IMR-90 (cell line): ENCODE data around the gene ACIN1. TPM values are rescaled to one million over a fixed set of nuclear protein-coding genes. Genes with fewer than 3 reads are reported as not detected.
A peak's percentile ranks its signal among the peaks of the same experiment; 100 is the strongest.

Experiments
- ATAC-seq: fragments of 200-7000 bp; cut with Tn5 transposase; 2 replicates; pipeline ENCODE4 v1.9.1; 2020; ENCODE audit warnings: low read depth, mild to moderate bottlenecking, moderate library complexity
- BruUV-seq: library from RNA; stranded (reverse); fragments of 400-500 nt; replicated peaks from 2 replicates; lab custom pipeline; 2021; lab: Mats Ljungman, UMichigan
- CTCF ChIA-PET: fragments of 300-600 bp; formaldehyde crosslinking; extraction: SDS; loops from one replicate; lab custom pipeline; 2021; ENCODE audit warnings: antibody characterized with exemption; lab: Yijun Ruan, JAX
- POLR2A ChIA-PET: fragments of 300-600 bp; sonication (Branson Sonifier 250); formaldehyde crosslinking; loops from one replicate; lab custom pipeline; 2022; ENCODE audit warnings: antibody characterized with exemption; ENCODE audit not compliant: unreplicated experiment; lab: Charles Lee
- DNase-seq: peaks from one replicate; pipeline ENCODE4 v3.0.0; 2013
- H2AFZ ChIP-seq: replicated peaks from 2 replicates; pipeline ENCODE3; 2013; ENCODE audit warnings: low read length, mild to moderate bottlenecking; ENCODE audit not compliant: poor library complexity
- H2AK5ac ChIP-seq: 2 replicates; pipeline ENCODE4 v1.6.1; 2013; ENCODE audit warnings: low read depth, low read length, inconsistent platforms
- H2AK9ac ChIP-seq: replicated peaks from 2 replicates; pipeline ENCODE3; 2013; ENCODE audit warnings: mild to moderate bottlenecking, low read depth, low read length, moderate library complexity; ENCODE audit not compliant: poor library complexity
- H2BK120ac ChIP-seq: 2 replicates; pipeline ENCODE4 v1.6.1; 2013; ENCODE audit warnings: low read depth, low read length, inconsistent platforms
- H2BK15ac ChIP-seq: 3 replicates; pipeline ENCODE4 v1.6.1; 2013; ENCODE audit warnings: low read depth, low read length, inconsistent platforms
- H2BK20ac ChIP-seq: 2 replicates; pipeline ENCODE4 v1.6.1; 2013; ENCODE audit warnings: low read depth, mild to moderate bottlenecking, inconsistent platforms, low read length, moderate library complexity
- H2BK5ac ChIP-seq: 2 replicates; pipeline ENCODE4 v1.6.1; 2013; ENCODE audit warnings: mild to moderate bottlenecking, low read depth, low read length, inconsistent platforms; ENCODE audit not compliant: poor library complexity, severe bottlenecking
- H3K14ac ChIP-seq: replicated peaks from 2 replicates; pipeline ENCODE4 v1.6.1; 2013; ENCODE audit warnings: low read depth, low read length, inconsistent platforms
- H3K18ac ChIP-seq: 2 replicates; pipeline ENCODE4 v1.6.1; 2013; ENCODE audit warnings: low read depth, low read length, control low read depth
- H3K23ac ChIP-seq: 2 replicates; pipeline ENCODE4 v1.6.1; 2013; ENCODE audit warnings: low read depth, low read length, inconsistent platforms
- H3K27ac ChIP-seq: 2 replicates; pipeline ENCODE4 v1.5.1; 2013; ENCODE audit warnings: mild to moderate bottlenecking, control low read depth, low read length; ENCODE audit not compliant: insufficient read depth
- H3K27me3 ChIP-seq: 2 replicates; pipeline ENCODE4 v1.6.1; 2013; ENCODE audit warnings: low read length; ENCODE audit not compliant: control insufficient read depth, insufficient read depth
- H3K36me3 ChIP-seq: 2 replicates; pipeline ENCODE4 v1.6.1; 2013; ENCODE audit warnings: low read length, mixed read lengths; ENCODE audit not compliant: control insufficient read depth, insufficient read depth
- H3K4ac ChIP-seq: 2 replicates; pipeline ENCODE4 v1.6.1; 2013; ENCODE audit warnings: low read depth, low read length, inconsistent platforms
- H3K4me1 ChIP-seq: 2 replicates; pipeline ENCODE4 v1.6.1; 2013; ENCODE audit warnings: low read length, mixed read lengths; ENCODE audit not compliant: control insufficient read depth, insufficient read depth
- H3K4me2 ChIP-seq: 2 replicates; pipeline ENCODE4 v1.6.1; 2013; ENCODE audit warnings: low read depth, mild to moderate bottlenecking, control low read depth, low read length, moderate library complexity
- H3K4me3 ChIP-seq: 2 replicates; pipeline ENCODE4 v1.5.1; 2013; ENCODE audit warnings: low read depth, mild to moderate bottlenecking, control low read depth, low read length, moderate library complexity; ENCODE audit not compliant: insufficient read depth
- H3K56ac ChIP-seq: 2 replicates; pipeline ENCODE4 v1.6.1; 2013; ENCODE audit warnings: low read length, inconsistent platforms; ENCODE audit not compliant: insufficient read depth; ENCODE audit errors: extremely low read depth
- H3K79me1 ChIP-seq, 2 experiments: 2 replicates each; pipeline ENCODE4 v1.6.1; 2013; ENCODE audit warnings: low read length in 2 of 2, inconsistent platforms in 1 of 2, low read depth in 1 of 2
- H3K9ac ChIP-seq: 2 replicates; pipeline ENCODE4 v1.6.1; 2013; ENCODE audit warnings: low read depth, low read length, control low read depth
- H3K9me1 ChIP-seq: 2 replicates; pipeline ENCODE4 v1.6.1; 2013; ENCODE audit warnings: low read length, inconsistent platforms; ENCODE audit not compliant: insufficient read depth
- H3K9me3 ChIP-seq: 2 replicates; pipeline ENCODE4 v1.6.1; 2013; ENCODE audit warnings: low read length; ENCODE audit not compliant: control insufficient read depth, insufficient read depth
- H4K20me1 ChIP-seq: 2 replicates; pipeline ENCODE4 v1.6.1; 2013; ENCODE audit warnings: low read length, inconsistent platforms; ENCODE audit not compliant: insufficient read depth
- H4K5ac ChIP-seq: 2 replicates; pipeline ENCODE4 v1.6.1; 2013; ENCODE audit warnings: mild to moderate bottlenecking, low read depth, low read length, control low read depth
- H4K8ac ChIP-seq, 2 experiments: 2 replicates each; pipeline ENCODE4 v1.6.1; 2013; ENCODE audit warnings: low read depth in 2 of 2, low read length in 2 of 2, control low read depth in 1 of 2, inconsistent platforms in 1 of 2
- H4K91ac ChIP-seq: 2 replicates; pipeline ENCODE4 v1.6.1; 2013; ENCODE audit warnings: low read depth, low read length, inconsistent platforms; ENCODE audit not compliant: insufficient read depth
- CEBPB ChIP-seq: IDR thresholded peaks from 2 replicates; pipeline ENCODE4 v1.6.1; 2012; ENCODE audit warnings: low read depth, low read length, improper control_type of control experiment
- CHD1 ChIP-seq: IDR thresholded peaks from 2 replicates; pipeline ENCODE4 v1.6.1; 2012; ENCODE audit warnings: low read depth, low read length, improper control_type of control experiment
- CTCF ChIP-seq: conservative IDR thresholded peaks from 2 replicates; pipeline ENCODE4 v1.5.1; 2012; ENCODE audit warnings: mild to moderate bottlenecking, low read depth, low read length, improper control_type of control experiment
- FOS ChIP-seq: fragments of 150-350 bp; IDR thresholded peaks from 2 replicates; pipeline ENCODE4 v1.6.1; 2016; ENCODE audit warnings: low read depth, low read length
- MAFK ChIP-seq: IDR thresholded peaks from 2 replicates; pipeline ENCODE4 v1.6.1; 2012; ENCODE audit warnings: low read depth, low read length, improper control_type of control experiment
- MAZ ChIP-seq: IDR thresholded peaks from 2 replicates; pipeline ENCODE4 v1.6.1; 2012; ENCODE audit warnings: low read depth, mild to moderate bottlenecking, low read length, improper control_type of control experiment, moderate library complexity, borderline replicate concordance
- MXI1 ChIP-seq: IDR thresholded peaks from 2 replicates; pipeline ENCODE4 v1.6.1; 2012; ENCODE audit warnings: low read depth, mild to moderate bottlenecking, low read length, moderate library complexity, borderline replicate concordance
- NFE2L2 ChIP-seq: fragments of 150-350 bp; IDR thresholded peaks from 2 replicates; pipeline ENCODE4 v1.6.1; 2016; ENCODE audit warnings: low read depth, mild to moderate bottlenecking, low read length
- POLR2A ChIP-seq: IDR thresholded peaks from 2 replicates; pipeline ENCODE4 v1.6.1; 2012; ENCODE audit warnings: mild to moderate bottlenecking, low read depth, low read length
- RAD21 ChIP-seq: IDR thresholded peaks from 2 replicates; pipeline ENCODE4 v1.6.1; 2012; ENCODE audit warnings: low read length, improper control_type of control experiment
- RCOR1 ChIP-seq: IDR thresholded peaks from 2 replicates; pipeline ENCODE4 v1.6.1; 2012; ENCODE audit warnings: mild to moderate bottlenecking, low read length, improper control_type of control experiment; ENCODE audit not compliant: insufficient replicate concordance
- RFX5 ChIP-seq: IDR thresholded peaks from 2 replicates; pipeline ENCODE4 v1.8.0; 2012; ENCODE audit warnings: low read depth, mild to moderate bottlenecking, low read length, moderate library complexity
- SMC3 ChIP-seq: fragments of 150-350 bp; IDR thresholded peaks from 2 replicates; pipeline ENCODE4 v1.6.1; 2016; ENCODE audit warnings: low read depth, mild to moderate bottlenecking, antibody characterized with exemption, low read length, moderate library complexity
- USF2 ChIP-seq: fragments of 150-350 bp; IDR thresholded peaks from 2 replicates; pipeline ENCODE4 v1.6.1; 2017; ENCODE audit warnings: mild to moderate bottlenecking, antibody characterized with exemption, low read length, low read depth
- WGBS, 2 experiments: methylation state at CpG; one replicate each; pipeline versions ENCODE4 v1.1.5 to v1.1.7; 2013; ENCODE audit warnings: missing lambda C conversion rate in 2 of 2; ENCODE audit not compliant: insufficient read length in 1 of 2; ENCODE audit errors: extremely low coverage in 2 of 2; 5-methylcytosine and 5-hydroxymethylcytosine counted together
- dilution Hi-C: fragments of 300-500 bp; cut with HindIII; formaldehyde crosslinking; loops from one replicate; pipeline ENCODE4 v1.14.3; 2018; ENCODE audit warnings: low sequenced_read_pairs; ENCODE audit not compliant: unreplicated experiment
- in situ Hi-C: fragments of 300-500 bp; cut with MboI; formaldehyde crosslinking; loops from 3 replicates; pipeline ENCODE4 v1.14.3; 2019; ENCODE audit warnings: low sequenced_read_pairs, inconsistent platforms, mixed read lengths
- intact Hi-C: fragments of 100-400 bp; cut with micrococcal nuclease; formaldehyde crosslinking; loops from 2 replicates; pipeline ENCODE4 v1.10.0; 2022
- polyA plus RNA-seq, 3 experiments: library from polyadenylated mRNA; depleted of rRNA; stranded (reverse); fragments of >200 nt; gene quantifications; 2 replicates each; pipeline ENCODE4 v1.2.3, GENCODE V29; 2012; ENCODE audit warnings: low replicate concordance in 1 of 3
- total RNA-seq: library from RNA; depleted of rRNA; stranded (reverse); fragments of >200 nt; gene quantifications from 2 replicates; pipeline ENCODE4 v1.2.3, GENCODE V29; 2012
- TF ChIP-seq, protein P1 (sequence below): fragments of 150-350 bp; IDR thresholded peaks from 2 replicates; pipeline ENCODE4 v1.6.1; 2016; ENCODE audit warnings: low read depth, mild to moderate bottlenecking, low read length, moderate library complexity, borderline replicate concordance

ACIN1 gene
- total and polyA plus RNA-seq, 2 of the 4 experiments (the other 2 are of a cell fraction) = 73.8 to 185 TPM

- intact Hi-C loops (no loop called here), in situ Hi-C loops (no loop called here), dilution Hi-C loops (no loop called here)
- no peak overlapping the region for H4K91ac ChIP-seq
- peaks cover 9% of the 10 kb centered on the region for H3K9me1 ChIP-seq
- DNase-seq (no peak), ATAC-seq (peak; percentile 50)
- no peak overlapping the region; the same call in 1 of the 2 replicates for H3K4ac ChIP-seq
- H3K27ac ChIP-seq = no peak overlapping the region
- H3K18ac ChIP-seq = no peak overlapping the region
- peak overlapping the region; percentile 3; the same call in 1 of the 2 replicates for H2AK5ac ChIP-seq
- H3K4me1 ChIP-seq = peaks cover 11% of the 10 kb centered on the region
- no peak overlapping the region for H2BK15ac ChIP-seq
- no TSS peak for BruUV-seq
- 53% methylated on average over 2 of the region's 4 CpGs; no CpG with 5 or more reads in 1 of the 2 experiments for WGBS, 2 experiments
- H3K4me2 ChIP-seq = no peak overlapping the region
- H4K20me1 ChIP-seq = peaks cover 15% of the 10 kb centered on the region
- H3K56ac ChIP-seq = no peak overlapping the region
- H2BK20ac ChIP-seq = no peak overlapping the region
- H3K79me1 ChIP-seq = peaks cover 14 to 23% of the 10 kb centered on the region in 2 experiments; a peak in 3 of 4 replicates
- H3K23ac ChIP-seq = no peak overlapping the region
- CTCF ChIA-PET = interaction anchor here (1.1 kb wide), 1 partner anchor 44 kb away, joined by 3 read pairs; no protein-coding TSS in a partner anchor
- no peaks in the 10 kb centered on the region for H3K27me3 ChIP-seq
- H4K8ac ChIP-seq = no peak overlapping the region
- H3K36me3 ChIP-seq = peaks cover 19% of the 10 kb centered on the region
- no peak overlapping the region for H4K5ac ChIP-seq
- H3K4me3 ChIP-seq = no peak overlapping the region
- no peak overlapping the region for H3K9ac ChIP-seq
- peak overlapping the region; percentile 17 for H2BK5ac ChIP-seq
- POLR2A ChIA-PET = no interaction called here
- H2AK9ac ChIP-seq = no peak overlapping the region
- 0 out of 2 replicates have a peak overlapping the region, but pooled peaks have one; percentile 19 for H3K14ac ChIP-seq
- H2BK120ac ChIP-seq = no peak overlapping the region
- no peaks in the 10 kb centered on the region for H3K9me3 ChIP-seq
- H2AFZ ChIP-seq = no peak overlapping the region
- TF ChIP-seq, protein P1, sequence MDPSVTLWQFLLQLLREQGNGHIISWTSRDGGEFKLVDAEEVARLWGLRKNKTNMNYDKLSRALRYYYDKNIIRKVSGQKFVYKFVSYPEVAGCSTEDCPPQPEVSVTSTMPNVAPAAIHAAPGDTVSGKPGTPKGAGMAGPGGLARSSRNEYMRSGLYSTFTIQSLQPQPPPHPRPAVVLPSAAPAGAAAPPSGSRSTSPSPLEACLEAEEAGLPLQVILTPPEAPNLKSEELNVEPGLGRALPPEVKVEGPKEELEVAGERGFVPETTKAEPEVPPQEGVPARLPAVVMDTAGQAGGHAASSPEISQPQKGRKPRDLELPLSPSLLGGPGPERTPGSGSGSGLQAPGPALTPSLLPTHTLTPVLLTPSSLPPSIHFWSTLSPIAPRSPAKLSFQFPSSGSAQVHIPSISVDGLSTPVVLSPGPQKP = no peak
- TF ChIP-seq RCOR1 (no peak), MAFK (no peak), SMC3 (no peak), USF2 (no peak), FOS (no peak), CTCF (no peak), RFX5 (no peak), RAD21 (no peak), POLR2A (no peak), NFE2L2 (no peak), MAZ (no peak), CHD1 (no peak), CEBPB (no peak), MXI1 (no peak)
These were observed 69.7 kb downstream of the ACIN1 start for GRCh38 chr14:23025151-23025814.
